GM23338 (cell line): ENCODE measurements around the gene ZEB2.

Experiments
- CTCF ChIP-seq, 2 experiments: fragments of 200-600 bp in 1 of 2; sonication (generic) in 1 of 2; conservative IDR thresholded peaks; 2 replicates each; pipeline versions ENCODE4 v1.5.1 to v1.6.1; 2016 to 2017; ENCODE audit warnings: antibody characterized with exemption in 2 of 2, low read depth in 2 of 2, mild to moderate bottlenecking in 2 of 2, moderate library complexity in 1 of 2
- EZH2 ChIP-seq: fragments of 200-600 bp; sonication (generic); IDR thresholded peaks from one replicate; pipeline ENCODE4 v1.8.0; 2017; ENCODE audit warnings: antibody characterized with exemption, mild to moderate bottlenecking, low read depth; ENCODE audit not compliant: unreplicated experiment

GRCh38 chr2:144507441-144508171 is 12.3 kb downstream of the ZEB2 start:
- TF ChIP-seq CTCF (conservative IDR thresholded peaks at IDR 0.05; ENCODE audit: low read depth in 2 of 2) (no peak), EZH2 (no peak)
